Upper lobe of right lung (tissue), 1 donor: ENCODE results near the gene ACAA2. TPM values are rescaled to one million over a fixed set of nuclear protein-coding genes. Genes with fewer than 3 reads are reported as not detected.
A peak's percentile ranks its signal among the peaks of the same experiment; 100 is the strongest.
"Not testable (repeated sequence)": the region's sequence is repeated elsewhere in the genome, so short reads cannot be mapped to it uniquely, and the experiment has no call there.

ENCODE experiments used
- ATAC-seq: fragments of 200-7000 bp; cut with Tn5 transposase; one replicate; pipeline ENCODE4 v1.9.1; 2020; ENCODE audit warnings: mild to moderate bottlenecking, moderate library complexity
- DNase-seq: peaks from one replicate; pipeline ENCODE4 v3.0.0-alpha.2; 2020
- H3K27ac ChIP-seq: fragments of 200-600 bp; one replicate; pipeline ENCODE4 v1.8.0; 2022
- H3K27me3 ChIP-seq: fragments of 200-600 bp; one replicate; pipeline ENCODE4 v1.8.0; 2022; ENCODE audit warnings: mild to moderate bottlenecking
- H3K36me3 ChIP-seq: fragments of 200-600 bp; one replicate; pipeline ENCODE4 v1.8.0; 2022
- H3K4me1 ChIP-seq: fragments of 200-600 bp; one replicate; pipeline ENCODE4 v1.8.0; 2022
- H3K4me3 ChIP-seq: fragments of 200-600 bp; one replicate; pipeline ENCODE4 v1.8.0; 2022; ENCODE audit warnings: mild to moderate bottlenecking
- H3K9me3 ChIP-seq: fragments of 200-600 bp; one replicate; pipeline ENCODE4 v1.8.0; 2022
- intact Hi-C: fragments of 100-400 bp; cut with DNase I; formaldehyde crosslinking; loops from one replicate; pipeline ENCODE4 v1.11.0; 2022
- total RNA-seq: library from RNA; stranded (reverse); fragmentation: NEBNext Ultra II Directional; extraction: Animal tissue kit (Norgen Biotek cat#: 25700); gene quantifications from one replicate; pipeline ENCODE4 v1.2.1, GENCODE V29; 2021
- TF ChIP-seq, protein P1 (sequence below): fragments of 200-600 bp; IDR thresholded peaks from one replicate; pipeline ENCODE4 v1.8.0; 2022; ENCODE audit warnings: antibody characterized with exemption
- donor health status: DM: no; HTN: yes; CAD: no; lungs with severe emphysema.

Gene ACAA2
- total RNA-seq, 1 donor from 2014 or later = 68.9 TPM

DNA sequence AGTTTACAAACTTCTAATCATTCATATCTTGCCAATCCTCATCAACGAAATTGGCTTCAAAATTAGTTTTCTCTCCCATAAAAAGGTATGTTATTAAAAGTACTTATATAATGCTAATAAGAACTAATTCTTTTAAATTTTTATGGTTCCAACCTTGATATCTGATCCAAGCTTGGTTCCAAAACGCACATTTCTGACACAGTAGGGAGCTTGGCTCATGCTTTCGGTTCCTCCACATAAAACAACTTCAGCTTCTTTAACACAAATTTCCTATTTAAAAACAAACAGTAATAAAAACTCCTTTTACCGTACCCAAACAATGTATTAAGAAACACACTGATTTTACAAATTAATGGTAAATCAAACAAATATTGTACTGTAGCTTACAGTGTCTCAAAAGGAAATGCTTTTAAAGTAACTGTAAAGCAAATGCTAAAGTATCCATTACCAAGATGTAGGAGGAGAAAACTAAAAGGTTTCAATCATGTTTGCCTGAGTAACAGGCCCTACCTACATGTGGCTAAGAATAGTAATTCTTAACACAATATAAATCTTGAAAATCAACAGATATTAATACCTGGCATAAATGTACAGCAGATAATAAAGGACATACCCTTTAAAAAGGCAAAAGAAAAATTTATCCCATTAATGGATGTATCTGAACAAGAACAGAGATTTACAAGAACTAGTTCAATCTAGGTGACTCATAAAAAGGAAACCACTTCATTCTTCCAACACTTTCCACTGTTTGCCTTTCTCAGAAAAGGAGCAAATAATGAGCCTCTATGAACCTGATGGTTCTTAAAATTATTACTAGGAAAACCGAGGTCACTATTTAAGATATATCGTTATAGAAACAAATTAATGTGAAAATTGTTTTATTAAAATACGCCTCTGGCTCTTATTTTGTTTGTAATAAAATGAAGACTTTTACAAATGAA is 17.5 kb downstream of the ACAA2 start:
- H3K36me3 ChIP-seq = peaks cover 62% of the 10 kb centered on the region
- no peak overlapping the region for H3K27ac ChIP-seq
- TF ChIP-seq, protein P1, sequence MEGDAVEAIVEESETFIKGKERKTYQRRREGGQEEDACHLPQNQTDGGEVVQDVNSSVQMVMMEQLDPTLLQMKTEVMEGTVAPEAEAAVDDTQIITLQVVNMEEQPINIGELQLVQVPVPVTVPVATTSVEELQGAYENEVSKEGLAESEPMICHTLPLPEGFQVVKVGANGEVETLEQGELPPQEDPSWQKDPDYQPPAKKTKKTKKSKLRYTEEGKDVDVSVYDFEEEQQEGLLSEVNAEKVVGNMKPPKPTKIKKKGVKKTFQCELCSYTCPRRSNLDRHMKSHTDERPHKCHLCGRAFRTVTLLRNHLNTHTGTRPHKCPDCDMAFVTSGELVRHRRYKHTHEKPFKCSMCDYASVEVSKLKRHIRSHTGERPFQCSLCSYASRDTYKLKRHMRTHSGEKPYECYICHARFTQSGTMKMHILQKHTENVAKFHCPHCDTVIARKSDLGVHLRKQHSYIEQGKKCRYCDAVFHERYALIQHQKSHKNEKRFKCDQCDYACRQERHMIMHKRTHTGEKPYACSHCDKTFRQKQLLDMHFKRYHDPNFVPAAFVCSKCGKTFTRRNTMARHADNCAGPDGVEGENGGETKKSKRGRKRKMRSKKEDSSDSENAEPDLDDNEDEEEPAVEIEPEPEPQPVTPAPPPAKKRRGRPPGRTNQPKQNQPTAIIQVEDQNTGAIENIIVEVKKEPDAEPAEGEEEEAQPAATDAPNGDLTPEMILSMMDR = no peak
- no peaks in the 10 kb centered on the region for H3K4me1 ChIP-seq
- DNase-seq (no peak), ATAC-seq (no peak)
- H3K4me3 ChIP-seq = no peak overlapping the region
- intact Hi-C loops = no loop called here
- H3K9me3 ChIP-seq = no peaks in the 10 kb centered on the region
- H3K27me3 ChIP-seq = no peaks in the 10 kb centered on the region

DNA sequence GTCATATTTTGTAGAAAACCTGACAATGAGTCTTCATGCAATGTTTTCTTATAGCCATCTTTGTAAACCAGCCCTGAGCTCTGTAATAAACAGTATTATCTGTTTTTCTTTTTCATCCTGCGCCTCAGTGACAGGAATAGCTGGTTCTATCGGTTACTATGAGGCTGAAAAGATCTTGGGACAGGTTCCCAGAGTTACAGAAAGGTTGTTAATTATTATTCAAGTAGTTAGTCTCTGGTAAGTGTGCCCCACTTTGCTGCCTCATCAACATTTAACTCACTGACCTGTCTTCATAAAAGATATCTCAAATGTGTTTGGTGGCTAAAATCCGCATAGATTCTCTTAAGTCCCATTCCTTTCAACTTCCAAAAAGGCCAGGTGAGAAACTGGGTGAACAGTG is 18.6 kb downstream of the ACAA2 start:
- ATAC-seq (no peak), DNase-seq (no peak)
- intact Hi-C loops = no loop called here
- Histone ChIP-seq H3K36me3 (peaks cover 73% of the 10 kb centered on the region), H3K4me3 (no peak overlapping the region), H3K27me3 (no peaks in the 10 kb centered on the region), H3K4me1 (no peaks in the 10 kb centered on the region), H3K27ac (no peak overlapping the region), H3K9me3 (no peaks in the 10 kb centered on the region)
- TF ChIP-seq, protein P1 = no peak

DNA sequence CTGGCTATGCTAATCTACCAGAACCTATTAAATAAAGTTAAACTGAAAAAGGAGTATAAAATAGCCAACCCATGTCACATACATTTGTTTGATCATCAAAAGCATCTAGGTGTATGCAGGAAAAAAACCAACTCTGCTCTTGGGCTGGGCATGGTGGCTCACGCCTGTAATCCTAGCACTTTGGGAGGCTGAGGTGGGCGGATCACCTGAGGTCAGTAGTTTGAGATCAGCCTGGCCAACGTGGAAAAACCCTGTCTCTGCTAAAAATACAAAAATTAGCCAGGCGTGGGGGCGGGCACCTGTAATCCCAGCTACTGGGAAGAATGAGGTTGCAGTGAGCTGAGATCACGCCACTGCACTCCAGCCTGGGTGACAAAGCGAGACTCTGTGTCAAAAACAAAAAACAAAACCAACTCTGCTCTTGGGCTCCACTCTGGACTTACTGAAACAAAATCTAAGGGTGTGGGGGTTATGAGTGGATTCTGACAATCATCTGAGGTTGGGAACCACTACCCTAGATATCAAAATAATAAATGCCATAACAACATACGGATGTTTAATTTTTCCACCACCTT is 23.7 kb downstream of the ACAA2 start:
- intact Hi-C loops, H3K9me3 ChIP-seq, ATAC-seq, H3K27ac ChIP-seq, H3K4me1 ChIP-seq, DNase-seq, H3K27me3 ChIP-seq, H3K4me3 ChIP-seq: not testable (repeated sequence)
- H3K36me3 ChIP-seq = peaks cover 85% of the 10 kb centered on the region

GRCh38 chr18:49788327-49788898 is 24.9 kb downstream of the ACAA2 start:
- H3K4me1 ChIP-seq = no peaks in the 10 kb centered on the region
- ATAC-seq = no peak
- intact Hi-C loops = no loop called here
- H3K4me3 ChIP-seq = peak overlapping the region; percentile 1
- no peaks in the 10 kb centered on the region for H3K27me3 ChIP-seq
- H3K9me3 ChIP-seq = no peaks in the 10 kb centered on the region
- TF ChIP-seq, protein P1 = no peak
- no peak for DNase-seq
- H3K27ac ChIP-seq = no peak overlapping the region
- peaks cover 84% of the 10 kb centered on the region for H3K36me3 ChIP-seq

- intact Hi-C loops = no loop called here
- H3K36me3 ChIP-seq = peaks cover 85% of the 10 kb centered on the region
These were observed 27.2 kb downstream of the ACAA2 start for GRCh38 chr18:49786019-49786720.

More at GRCh38 chr18:49786019-49786720, 27.2 kb downstream of the ACAA2 start:
- no peak for ATAC-seq
- TF ChIP-seq, protein P1 = no peak
- Histone ChIP-seq H3K27ac (no peak overlapping the region), H3K9me3 (no peaks in the 10 kb centered on the region), H3K27me3 (no peaks in the 10 kb centered on the region), H3K4me3 (no peak overlapping the region), H3K4me1 (no peaks in the 10 kb centered on the region)
- DNase-seq = no peak
